H1 (cell line): ENCODE results near the gene RALGAPA2. TPM values are rescaled to one million over a fixed set of nuclear protein-coding genes. Genes with fewer than 3 reads are reported as not detected.

Experiments
- CTCF ChIA-PET: fragments of 300-600 bp; sonication (Branson Sonifier 250); formaldehyde crosslinking; loops from one replicate; lab custom pipeline; 2021; ENCODE audit not compliant: partially characterized antibody; lab: Charles Lee
- POLR2A ChIA-PET: fragments of 300-600 bp; sonication (Branson Sonifier 250); formaldehyde crosslinking; loops from one replicate; lab custom pipeline; 2021; ENCODE audit warnings: inconsistent platforms; ENCODE audit not compliant: partially characterized antibody; lab: Charles Lee
- DNase-seq, 2 experiments: peaks; one replicate each; pipeline versions ENCODE4 v3.0.0 to v3.0.0-alpha.2; 2010 to 2022; ENCODE audit warnings: low spot score in 2 of 2, low read depth in 1 of 2, mixed read lengths in 1 of 2
- FAIRE-seq: peaks from 2 replicates; lab custom pipeline; 2011; peaks lifted over from hg19 to GRCh38; lab: Jason Lieb, UNC
- H2AFZ ChIP-seq: 2 replicates; pipeline ENCODE4 v1.8.1; 2012; ENCODE audit warnings: low read length, inconsistent platforms
- H2AK5ac ChIP-seq: 2 replicates; pipeline ENCODE4 v1.6.1; 2013; ENCODE audit warnings: low read depth, low read length
- H2BK120ac ChIP-seq: replicated peaks from 2 replicates; pipeline ENCODE3; 2013; ENCODE audit warnings: low read depth, low read length, inconsistent platforms
- H2BK12ac ChIP-seq: 2 replicates; pipeline ENCODE4 v1.6.1; 2013; ENCODE audit warnings: low read depth, low read length
- H2BK15ac ChIP-seq: 2 replicates; pipeline ENCODE4 v1.6.1; 2013; ENCODE audit warnings: low read length
- H2BK20ac ChIP-seq: 2 replicates; pipeline ENCODE4 v1.6.1; 2013; ENCODE audit warnings: low read length
- H2BK5ac ChIP-seq: 2 replicates; pipeline ENCODE4 v1.6.1; 2013; ENCODE audit warnings: low read depth, low read length
- H3K14ac ChIP-seq: 2 replicates; pipeline ENCODE4 v1.6.1; 2013; ENCODE audit warnings: inconsistent platforms; ENCODE audit not compliant: insufficient read length
- H3K18ac ChIP-seq: 2 replicates; pipeline ENCODE4 v1.6.1; 2013; ENCODE audit warnings: low read length; ENCODE audit errors: extremely low read depth
- H3K23ac ChIP-seq: 2 replicates; pipeline ENCODE4 v1.6.1; 2013; ENCODE audit warnings: inconsistent platforms; ENCODE audit not compliant: insufficient read length
- H3K23me2 ChIP-seq: 2 replicates; pipeline ENCODE4 v1.6.1; 2013; ENCODE audit warnings: low read depth, low read length
- H3K27ac ChIP-seq: 2 replicates; pipeline ENCODE4 v1.6.1; 2011; ENCODE audit warnings: low read depth, low read length, inconsistent platforms
- H3K27me3 ChIP-seq, 4 experiments: replicated peaks in 1 of 4; 1 replicate in 1 of 4; 2 replicates in 3 of 4; pipeline versions ENCODE4 v1.6.1 to v1.8.1; 2011 to 2013; ENCODE audit warnings: low read length in 3 of 4, mild to moderate bottlenecking in 3 of 4, inconsistent platforms in 2 of 4, mixed read lengths in 2 of 4, moderate library complexity in 1 of 4; ENCODE audit not compliant: control insufficient read depth in 3 of 4, insufficient read depth in 3 of 4; ENCODE audit errors: extremely low read depth in 1 of 4
- H3K36me3 ChIP-seq, 4 experiments: 2 replicates each; pipeline versions ENCODE4 v1.6.1 to v1.8.1; 2011 to 2013; ENCODE audit warnings: mild to moderate bottlenecking in 4 of 4, low read length in 3 of 4, moderate library complexity in 2 of 4, control low read depth in 1 of 4, inconsistent platforms in 1 of 4; ENCODE audit not compliant: insufficient read depth in 4 of 4, control insufficient read depth in 2 of 4
- H3K4ac ChIP-seq: replicated peaks from 2 replicates; pipeline ENCODE3; 2013; ENCODE audit warnings: low read length, low read depth, mixed read lengths, inconsistent platforms; ENCODE audit not compliant: insufficient read length
- H3K4me1 ChIP-seq, 4 experiments: replicated peaks in 1 of 4; 1 replicate in 1 of 4; 2 replicates in 3 of 4; pipeline versions ENCODE4 v1.6.1 to v1.8.1; 2011 to 2013; ENCODE audit warnings: low read length in 3 of 4, inconsistent platforms in 2 of 4, mixed read lengths in 1 of 4; ENCODE audit not compliant: insufficient read depth in 4 of 4, control insufficient read depth in 3 of 4
- H3K4me2 ChIP-seq, 2 experiments: 2 replicates each; pipeline versions ENCODE4 v1.6.1 to v1.8.1; 2011 to 2013; ENCODE audit warnings: low read depth in 2 of 2, low read length in 2 of 2, control low read depth in 1 of 2, inconsistent platforms in 1 of 2, mild to moderate bottlenecking in 1 of 2; ENCODE audit not compliant: insufficient read depth in 1 of 2
- H3K4me3 ChIP-seq, 4 experiments: fragments of 200-600, 300-600 bp in 1 of 4; sonication (generic), shearing (Covaris generic), sonication (Bioruptor Twin) in 1 of 4; 2 replicates each; pipeline versions ENCODE4 v1.5.1 to v1.8.1; 2011 to 2016; ENCODE audit warnings: low read length in 4 of 4, low read depth in 3 of 4, control low read depth in 2 of 4, inconsistent platforms in 2 of 4, mild to moderate bottlenecking in 2 of 4, mixed read lengths in 1 of 4, moderate library complexity in 1 of 4; ENCODE audit not compliant: insufficient read depth in 2 of 4; ENCODE audit errors: extremely low read depth in 1 of 4
- H3K56ac ChIP-seq: replicated peaks from 2 replicates; pipeline ENCODE3; 2013; ENCODE audit warnings: low read depth, mild to moderate bottlenecking, mixed read lengths, low read length, inconsistent platforms; ENCODE audit not compliant: insufficient read length
- H3K79me1 ChIP-seq: 2 replicates; pipeline ENCODE4 v1.6.1; 2013; ENCODE audit warnings: low read depth, low read length, control low read depth
- H3K79me2 ChIP-seq, 2 experiments: 2 replicates each; pipeline versions ENCODE4 v1.6.1 to v1.8.1; 2012 to 2013; ENCODE audit warnings: low read length in 2 of 2, mild to moderate bottlenecking in 2 of 2, inconsistent platforms in 1 of 2; ENCODE audit not compliant: insufficient read depth in 2 of 2, control insufficient read depth in 1 of 2
- H3K9ac ChIP-seq, 4 experiments: replicated peaks in 1 of 4; 1 replicate in 1 of 4; 2 replicates in 3 of 4; pipeline versions ENCODE4 v1.6.1 to v1.8.1; 2011 to 2013; ENCODE audit warnings: low read depth in 3 of 4, low read length in 3 of 4, control low read depth in 2 of 4, mild to moderate bottlenecking in 2 of 4, moderate library complexity in 2 of 4, inconsistent platforms in 1 of 4; ENCODE audit errors: extremely low read depth in 1 of 4
- H3K9me3 ChIP-seq, 2 experiments: 2 replicates each; pipeline versions ENCODE4 v1.6.1 to v1.8.1; 2012 to 2013; ENCODE audit warnings: mild to moderate bottlenecking in 2 of 2, moderate library complexity in 2 of 2, control low read depth in 1 of 2, inconsistent platforms in 1 of 2, low read depth in 1 of 2, low read length in 1 of 2, mixed read lengths in 1 of 2; ENCODE audit not compliant: insufficient read depth in 2 of 2
- H4K20me1 ChIP-seq, 2 experiments: replicated peaks in 1 of 2; 2 replicates each; pipeline versions ENCODE3 to v1.8.1; 2011 to 2013; ENCODE audit warnings: inconsistent platforms in 2 of 2, low read length in 2 of 2, mild to moderate bottlenecking in 1 of 2; ENCODE audit not compliant: insufficient read depth in 2 of 2, control insufficient read depth in 1 of 2
- H4K5ac ChIP-seq: 2 replicates; pipeline ENCODE4 v1.6.1; 2013; ENCODE audit warnings: low read length, low read depth, mixed read lengths, inconsistent platforms; ENCODE audit not compliant: insufficient read length
- H4K8ac ChIP-seq: 2 replicates; pipeline ENCODE4 v1.8.0; 2013; ENCODE audit warnings: mild to moderate bottlenecking, moderate library complexity, low read length, inconsistent platforms; ENCODE audit not compliant: insufficient read depth; ENCODE audit errors: extremely low read depth
- H4K91ac ChIP-seq: replicated peaks from 2 replicates; pipeline ENCODE3; 2013; ENCODE audit warnings: low read length, mixed read lengths, inconsistent platforms; ENCODE audit not compliant: insufficient read length
- GABPA ChIP-seq: IDR thresholded peaks from 2 replicates; pipeline ENCODE4 v1.6.1; 2011; ENCODE audit warnings: mild to moderate bottlenecking, low read length, moderate library complexity, borderline replicate concordance; ENCODE audit not compliant: insufficient read depth
- HDAC6 ChIP-seq: IDR thresholded peaks from one replicate; pipeline ENCODE4 v1.7.1; 2012; ENCODE audit warnings: low read depth, mild to moderate bottlenecking, inconsistent platforms, low read length, moderate library complexity
- JUND ChIP-seq: IDR thresholded peaks from 2 replicates; pipeline ENCODE4 v1.6.1; 2011; ENCODE audit warnings: mild to moderate bottlenecking, improper control_type of control experiment, low read length
- KDM5A ChIP-seq: fragments of 200-600 bp; IDR thresholded peaks from 2 replicates; pipeline ENCODE4 v1.7.1; 2012; ENCODE audit warnings: mild to moderate bottlenecking, low read length, inconsistent platforms, mixed read lengths
- NANOG ChIP-seq: IDR thresholded peaks from 2 replicates; pipeline ENCODE4 v1.6.1; 2011; ENCODE audit warnings: low read length, low read depth, mild to moderate bottlenecking, inconsistent platforms; ENCODE audit not compliant: insufficient read depth, poor library complexity, severe bottlenecking
- SIN3A ChIP-seq, 2 experiments: IDR thresholded peaks in 1 of 2; conservative IDR thresholded peaks in 1 of 2; 2 replicates each; pipeline ENCODE4 v1.6.1; 2011 to 2012; ENCODE audit warnings: low read length in 2 of 2, improper control_type of control experiment in 1 of 2, low read depth in 1 of 2, mild to moderate bottlenecking in 1 of 2
- TBP ChIP-seq: IDR thresholded peaks from 2 replicates; pipeline ENCODE4 v1.6.1; 2011; ENCODE audit warnings: low read depth, low read length, improper control_type of control experiment
- WGBS, 2 experiments: shearing (Covaris generic) in 1 of 2; methylation state at CpG; one replicate each; pipeline versions ENCODE4 v1.1.6 to v1.1.7; 2013 to 2015; ENCODE audit warnings: low lambda C conversion rate in 2 of 2, mixed read lengths in 2 of 2, inconsistent platforms in 1 of 2, low coverage in 1 of 2, missing lambda C conversion rate in 1 of 2; ENCODE audit not compliant: insufficient replicate concordance in 2 of 2, insufficient coverage in 1 of 2, insufficient read length in 1 of 2; ENCODE audit errors: extremely low coverage in 1 of 2, missing lambda C conversion rate in 1 of 2; 5-methylcytosine and 5-hydroxymethylcytosine counted together
- polyA plus RNA-seq, 7 experiments: library from polyadenylated mRNA; depleted of rRNA in 3 of 7; stranded (reverse) in 5 of 7; unstranded in 2 of 7; fragments of >200 nt in 5 of 7; fragments of 200-250 nt in 2 of 7; gene quantifications; 1 replicate in 5 of 7; 2 replicates in 1 of 7; 4 replicates in 1 of 7; pipeline versions ENCODE4 v1.2.1 to v1.2.3, GENCODE V29; 2011 to 2013; ENCODE audit warnings: missing spikeins in 2 of 7, mixed read lengths in 2 of 7
- total RNA-seq: library from RNA; stranded (reverse); fragmentation: NEBNext Ultra II Directional; extraction: Animal tissue kit (Norgen Biotek cat#: 25700); gene quantifications from 2 replicates; pipeline ENCODE4 v1.2.1, GENCODE V29; 2021

RALGAPA2 gene
- total and polyA plus RNA-seq, 2 of the 8 experiments (the other 6 are each of a cell fraction or from before 2014, with no cell fraction given) = 5.1 to 25.5 TPM

GRCh38 chr20:20629556-20630188 is 82.8 kb downstream of the RALGAPA2 start:
- H3K23ac ChIP-seq = no peak overlapping the region
- no peak overlapping the region for H2BK15ac ChIP-seq
- no peak overlapping the region for H3K9ac ChIP-seq
- H2BK20ac ChIP-seq = no peak overlapping the region
- CTCF ChIA-PET = no interaction called here
- no peaks in the 10 kb centered on the region for H3K79me1 ChIP-seq
- no peaks in the 10 kb centered on the region for H3K9me3 ChIP-seq
- no peak overlapping the region for H3K4ac ChIP-seq
- H3K56ac ChIP-seq = no peak overlapping the region
- no peak overlapping the region for H3K14ac ChIP-seq
- no peak overlapping the region for H3K27ac ChIP-seq
- H4K91ac ChIP-seq = no peak overlapping the region
- TF ChIP-seq NANOG = no peak
- no peak for TF ChIP-seq TBP
- TF ChIP-seq GABPA = no peak
- TF ChIP-seq JUND = no peak
- no peak for TF ChIP-seq KDM5A
- no peak for TF ChIP-seq SIN3A (conservative IDR thresholded peaks at IDR 0.05 in 1 of 2, IDR thresholded peaks at IDR 0.05 in 1 of 2; ENCODE audit: low read depth in 1 of 2, low read length in 2 of 2)
- no peak for TF ChIP-seq HDAC6
- no peak overlapping the region for H2BK12ac ChIP-seq
- H2BK5ac ChIP-seq = no peak overlapping the region
- no peaks in the 10 kb centered on the region for H3K4me1 ChIP-seq
- H3K18ac ChIP-seq = no peak overlapping the region
- H3K27me3 ChIP-seq = no peaks in the 10 kb centered on the region
- H2BK120ac ChIP-seq = no peak overlapping the region
- no peak overlapping the region for H2AFZ ChIP-seq
- H3K23me2 ChIP-seq = no peaks in the 10 kb centered on the region
- H4K5ac ChIP-seq = no peak overlapping the region
- H3K4me3 ChIP-seq = no peak overlapping the region
- FAIRE-seq (no peak), DNase-seq (no peak)
- peaks cover 0 to 1% of the 10 kb centered on the region in 2 experiments for H4K20me1 ChIP-seq
- no peak overlapping the region for H4K8ac ChIP-seq
- H3K36me3 ChIP-seq = peaks cover 2 to 9% (median 6%) of the 10 kb centered on the region in 4 experiments; a peak in 6 of 8 replicates
- H3K79me2 ChIP-seq = no peaks in the 10 kb centered on the region
- POLR2A ChIA-PET = no interaction called here
- H2AK5ac ChIP-seq = no peak overlapping the region
- 92% methylated on average over 3 of the region's 3 CpGs; no CpG with 5 or more reads in 1 of the 2 experiments for WGBS, 2 experiments
- H3K4me2 ChIP-seq = no peak overlapping the region
